ENCODE data around the gene OR52I1.

Gene OR52I1, protein sequence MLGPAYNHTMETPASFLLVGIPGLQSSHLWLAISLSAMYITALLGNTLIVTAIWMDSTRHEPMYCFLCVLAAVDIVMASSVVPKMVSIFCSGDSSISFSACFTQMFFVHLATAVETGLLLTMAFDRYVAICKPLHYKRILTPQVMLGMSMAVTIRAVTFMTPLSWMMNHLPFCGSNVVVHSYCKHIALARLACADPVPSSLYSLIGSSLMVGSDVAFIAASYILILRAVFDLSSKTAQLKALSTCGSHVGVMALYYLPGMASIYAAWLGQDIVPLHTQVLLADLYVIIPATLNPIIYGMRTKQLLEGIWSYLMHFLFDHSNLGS

DNA sequence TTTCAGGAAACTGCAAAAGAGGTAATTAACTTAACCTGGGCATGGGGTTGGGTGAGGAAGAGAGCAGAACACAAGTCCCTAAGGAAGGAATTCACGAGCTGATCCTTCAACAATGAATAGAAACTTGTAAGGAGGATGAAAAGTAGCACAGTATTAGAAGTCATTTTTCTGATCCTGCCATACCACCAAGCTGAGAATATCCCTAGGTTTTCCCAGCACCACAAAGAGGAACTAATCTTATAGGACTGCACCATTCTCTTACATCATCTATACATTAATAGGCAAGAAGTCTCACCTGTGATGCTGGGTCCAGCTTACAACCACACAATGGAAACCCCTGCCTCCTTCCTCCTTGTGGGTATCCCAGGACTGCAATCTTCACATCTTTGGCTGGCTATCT, at the start of gene OR52I1:
TSS of gene OR52I1 (plus strand) at position 301 of the 400 bp plus-strand sequence. CDS start at position 301, 0 bp downstream.
- peaks cover 2 to 14% of the 10 kb centered on the region in 2 donors for H3K36me3 ChIP-seq (ENCODE audit: control insufficient read depth in 2 of 2, insufficient read depth in 2 of 2, low read length in 2 of 2)
- H3K27ac ChIP-seq (ENCODE audit: low read depth in 2 of 2, low read length in 2 of 2): no peak within 1 kb of the TSS
- H3K9ac ChIP-seq (ENCODE audit: low read depth in 1 of 2, low read length in 2 of 2): no peak within 1 kb of the TSS
- no peaks in the 10 kb centered on the region for H3K9me3 ChIP-seq (ENCODE audit: control insufficient read depth in 2 of 2, low read length in 2 of 2)
- no peak within 1 kb of the TSS for H3K4me3 ChIP-seq (ENCODE audit: low read length in 2 of 2)
- no peaks in the 10 kb centered on the region for H3K4me1 ChIP-seq (ENCODE audit: control insufficient read depth in 2 of 2, insufficient read depth in 2 of 2, low read length in 2 of 2)
- no peaks in the 10 kb centered on the region for H3K27me3 ChIP-seq (ENCODE audit: control insufficient read depth in 2 of 2, insufficient read depth in 2 of 2, low read length in 2 of 2)

GRCh38 chr11:4544891-4545290, 48.9 kb upstream of the OR52I1 start, which contains the start of gene OR52M1:
OR52M1 (plus strand) TSS chr11:4545191; CDS start chr11:4545191, 0 bp downstream.
- Histone ChIP-seq H3K36me3 (ENCODE audit: control insufficient read depth in 2 of 2, insufficient read depth in 2 of 2, low read length in 2 of 2) (no peaks in the 10 kb centered on the region), H3K27ac (ENCODE audit: low read depth in 2 of 2, low read length in 2 of 2) (no peak within 1 kb of the TSS), H3K9me3 (ENCODE audit: control insufficient read depth in 2 of 2, low read length in 2 of 2) (no peaks in the 10 kb centered on the region), H3K27me3 (ENCODE audit: control insufficient read depth in 2 of 2, insufficient read depth in 2 of 2, low read length in 2 of 2) (no peaks in the 10 kb centered on the region), H3K9ac (ENCODE audit: low read depth in 1 of 2, low read length in 2 of 2) (no peak within 1 kb of the TSS), H3K4me1 (ENCODE audit: control insufficient read depth in 2 of 2, insufficient read depth in 2 of 2, low read length in 2 of 2) (peaks cover 0 to 3% of the 10 kb centered on the region in 2 donors), H3K4me3 (ENCODE audit: low read length in 2 of 2) (no peak within 1 kb of the TSS)

DNA sequence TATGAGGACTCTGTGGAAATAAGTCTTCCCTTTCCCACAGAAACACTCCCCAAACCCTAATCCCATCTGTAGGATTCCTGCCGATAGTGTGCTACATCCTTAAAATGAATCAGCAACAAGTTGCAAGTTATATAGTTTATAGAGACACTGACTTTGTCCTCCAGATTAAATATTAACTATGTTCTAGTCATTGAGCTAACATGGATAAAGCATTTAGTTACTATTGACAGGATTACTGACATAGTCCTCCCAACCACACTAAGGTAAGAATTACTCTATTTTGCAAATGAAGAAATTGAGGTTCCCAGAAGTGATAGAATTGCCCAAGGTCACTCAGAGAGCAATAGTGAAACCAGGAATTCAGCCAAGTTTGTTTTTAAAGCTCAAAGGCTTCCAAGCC, 47.0 kb upstream of the OR52I1 start:
- Histone ChIP-seq H3K36me3 (ENCODE audit: control insufficient read depth in 2 of 2, insufficient read depth in 2 of 2, low read length in 2 of 2) (no peaks in the 10 kb centered on the region), H3K27me3 (ENCODE audit: control insufficient read depth in 2 of 2, insufficient read depth in 2 of 2, low read length in 2 of 2) (no peaks in the 10 kb centered on the region), H3K9me3 (ENCODE audit: control insufficient read depth in 2 of 2, low read length in 2 of 2) (peaks cover 0 to 2% of the 10 kb centered on the region in 2 donors), H3K4me1 (ENCODE audit: control insufficient read depth in 2 of 2, insufficient read depth in 2 of 2, low read length in 2 of 2) (peaks cover 0 to 3% of the 10 kb centered on the region in 2 donors), H3K9ac (ENCODE audit: low read depth in 1 of 2, low read length in 2 of 2) (no peak overlapping the region), H3K4me3 (ENCODE audit: low read length in 2 of 2) (no peak overlapping the region), H3K27ac (ENCODE audit: low read depth in 2 of 2, low read length in 2 of 2) (no peak overlapping the region)

GRCh38 chr11:4547416-4547815, 46.4 kb upstream of the OR52I1 start:
- no peaks in the 10 kb centered on the region for H3K36me3 ChIP-seq (ENCODE audit: control insufficient read depth in 2 of 2, insufficient read depth in 2 of 2, low read length in 2 of 2)
- H3K9me3 ChIP-seq (ENCODE audit: control insufficient read depth in 2 of 2, low read length in 2 of 2): peaks cover 0 to 2% of the 10 kb centered on the region in 2 donors
- no peak overlapping the region for H3K27ac ChIP-seq (ENCODE audit: low read depth in 2 of 2, low read length in 2 of 2)
- no peak overlapping the region for H3K9ac ChIP-seq (ENCODE audit: low read depth in 1 of 2, low read length in 2 of 2)
- H3K4me3 ChIP-seq (ENCODE audit: low read length in 2 of 2): no peak overlapping the region
- H3K27me3 ChIP-seq (ENCODE audit: control insufficient read depth in 2 of 2, insufficient read depth in 2 of 2, low read length in 2 of 2): no peaks in the 10 kb centered on the region
- H3K4me1 ChIP-seq (ENCODE audit: control insufficient read depth in 2 of 2, insufficient read depth in 2 of 2, low read length in 2 of 2): peaks cover 0 to 3% of the 10 kb centered on the region in 2 donors

- no peak overlapping the region for H3K9ac ChIP-seq (ENCODE audit: low read depth in 1 of 2, low read length in 2 of 2)
- H3K4me3 ChIP-seq (ENCODE audit: low read length in 2 of 2): no peak overlapping the region
- H3K4me1 ChIP-seq (ENCODE audit: control insufficient read depth in 2 of 2, insufficient read depth in 2 of 2, low read length in 2 of 2): peaks cover 0 to 3% of the 10 kb centered on the region in 2 donors
- H3K27me3 ChIP-seq (ENCODE audit: control insufficient read depth in 2 of 2, insufficient read depth in 2 of 2, low read length in 2 of 2): no peaks in the 10 kb centered on the region
- no peak overlapping the region for H3K27ac ChIP-seq (ENCODE audit: low read depth in 2 of 2, low read length in 2 of 2)
- peaks cover 0 to 2% of the 10 kb centered on the region in 2 donors for H3K9me3 ChIP-seq (ENCODE audit: control insufficient read depth in 2 of 2, low read length in 2 of 2)
- no peaks in the 10 kb centered on the region for H3K36me3 ChIP-seq (ENCODE audit: control insufficient read depth in 2 of 2, insufficient read depth in 2 of 2, low read length in 2 of 2)
Measured at GRCh38 chr11:4551346-4551979, 42.4 kb upstream of the OR52I1 start.

DNA sequence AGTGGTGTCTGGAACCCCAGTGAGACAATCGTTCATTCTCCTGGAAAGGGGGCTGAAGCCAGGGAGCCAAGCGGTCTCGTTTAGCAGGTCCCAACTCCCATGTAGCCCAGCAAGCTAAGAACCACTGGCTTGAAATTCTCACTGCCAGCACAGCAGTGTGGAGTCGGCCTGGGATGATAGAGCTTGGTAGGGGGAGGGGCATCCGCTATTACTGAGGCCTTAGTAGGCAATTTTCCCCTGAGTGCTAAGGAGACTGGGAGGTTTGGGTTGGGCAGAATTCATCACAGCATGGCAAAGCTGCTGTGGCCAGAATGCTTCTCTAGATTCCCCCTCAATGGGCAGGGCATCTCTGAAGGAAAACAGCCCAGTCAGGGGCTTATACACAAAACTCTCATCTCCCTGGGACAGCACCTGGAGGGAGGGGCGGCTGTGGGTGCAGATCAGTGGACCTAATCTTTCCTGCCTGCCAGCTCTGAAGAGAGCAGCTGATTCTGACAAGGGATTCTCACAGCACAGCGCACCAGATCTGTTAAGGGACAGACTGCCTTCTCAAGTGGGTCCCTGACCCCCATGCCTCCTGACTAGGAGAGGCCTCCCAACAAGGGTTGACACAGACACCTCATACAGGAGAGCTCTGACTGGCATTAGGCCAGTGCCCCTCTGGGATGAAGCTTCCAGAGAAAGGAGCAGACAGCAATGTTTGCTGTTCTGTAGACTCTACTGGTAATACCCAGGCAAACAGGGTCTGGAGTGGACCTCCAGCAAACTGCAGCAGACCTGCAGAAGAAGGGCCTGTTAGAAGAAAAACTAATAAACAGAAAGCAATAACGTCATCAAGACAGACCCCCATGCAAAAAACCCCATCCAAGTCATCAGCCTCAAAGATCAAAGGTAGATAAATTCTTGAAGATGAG, 34.1 kb upstream of the OR52I1 start:
- Histone ChIP-seq H3K4me1 (ENCODE audit: control insufficient read depth in 2 of 2, insufficient read depth in 2 of 2, low read length in 2 of 2) (no peaks in the 10 kb centered on the region), H3K27me3 (ENCODE audit: control insufficient read depth in 2 of 2, insufficient read depth in 2 of 2, low read length in 2 of 2) (no peaks in the 10 kb centered on the region), H3K27ac (ENCODE audit: low read depth in 2 of 2, low read length in 2 of 2) (no peak overlapping the region), H3K4me3 (ENCODE audit: low read length in 2 of 2) (no peak overlapping the region), H3K9me3 (ENCODE audit: control insufficient read depth in 2 of 2, low read length in 2 of 2) (no peaks in the 10 kb centered on the region), H3K9ac (ENCODE audit: low read depth in 1 of 2, low read length in 2 of 2) (no peak overlapping the region), H3K36me3 (ENCODE audit: control insufficient read depth in 2 of 2, insufficient read depth in 2 of 2, low read length in 2 of 2) (no peaks in the 10 kb centered on the region)

DNA sequence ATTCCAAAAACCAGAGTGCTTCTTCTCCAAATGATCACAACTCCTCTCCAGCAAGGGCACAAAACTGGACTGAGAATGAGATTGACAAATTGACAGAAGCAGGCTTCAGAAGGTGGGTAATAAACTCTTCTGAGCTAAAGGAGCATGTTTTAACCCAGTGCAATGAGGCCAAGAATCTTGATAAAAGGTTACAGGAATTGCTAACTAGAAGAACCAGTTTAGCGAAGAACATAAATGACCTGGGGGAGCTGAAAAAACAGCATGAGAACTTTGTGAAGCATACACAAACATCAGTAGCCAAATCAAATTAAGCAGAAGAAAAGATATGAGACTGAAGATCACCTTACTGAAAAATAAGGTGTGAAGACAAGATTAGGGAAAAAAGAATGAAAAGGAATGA, 33.4 kb upstream of the OR52I1 start:
- H3K9me3 ChIP-seq (ENCODE audit: control insufficient read depth in 2 of 2, low read length in 2 of 2): no peaks in the 10 kb centered on the region
- H3K36me3 ChIP-seq (ENCODE audit: control insufficient read depth in 2 of 2, insufficient read depth in 2 of 2, low read length in 2 of 2): no peaks in the 10 kb centered on the region
- no peak overlapping the region for H3K4me3 ChIP-seq (ENCODE audit: low read length in 2 of 2)
- H3K9ac ChIP-seq (ENCODE audit: low read depth in 1 of 2, low read length in 2 of 2): no peak overlapping the region
- H3K27me3 ChIP-seq (ENCODE audit: control insufficient read depth in 2 of 2, insufficient read depth in 2 of 2, low read length in 2 of 2): no peaks in the 10 kb centered on the region
- no peak overlapping the region for H3K27ac ChIP-seq (ENCODE audit: low read depth in 2 of 2, low read length in 2 of 2)
- no peaks in the 10 kb centered on the region for H3K4me1 ChIP-seq (ENCODE audit: control insufficient read depth in 2 of 2, insufficient read depth in 2 of 2, low read length in 2 of 2)

DNA sequence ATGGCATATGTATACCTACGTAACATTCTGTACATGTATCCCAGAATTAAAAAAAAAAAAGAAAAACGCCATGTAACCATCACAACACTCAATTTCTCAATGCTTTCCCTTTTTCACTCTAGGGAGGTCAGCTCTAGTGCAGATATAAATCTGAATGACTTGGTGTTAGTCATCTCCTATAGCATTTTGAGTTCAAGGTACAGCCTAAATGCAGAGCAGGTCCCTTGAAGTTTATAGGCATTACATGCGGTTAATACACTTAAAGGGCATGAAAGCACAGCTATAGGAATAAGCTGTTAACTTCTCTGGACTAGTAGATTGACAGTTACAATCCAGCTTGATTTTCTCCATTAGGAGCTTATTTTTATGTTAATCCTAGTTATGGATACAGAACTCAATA, 28.5 kb upstream of the OR52I1 start:
- Histone ChIP-seq H3K9ac (ENCODE audit: low read depth in 1 of 2, low read length in 2 of 2) (no peak overlapping the region), H3K9me3 (ENCODE audit: control insufficient read depth in 2 of 2, low read length in 2 of 2) (no peaks in the 10 kb centered on the region), H3K36me3 (ENCODE audit: control insufficient read depth in 2 of 2, insufficient read depth in 2 of 2, low read length in 2 of 2) (no peaks in the 10 kb centered on the region), H3K27me3 (ENCODE audit: control insufficient read depth in 2 of 2, insufficient read depth in 2 of 2, low read length in 2 of 2) (no peaks in the 10 kb centered on the region), H3K4me3 (ENCODE audit: low read length in 2 of 2) (no peak overlapping the region), H3K4me1 (ENCODE audit: control insufficient read depth in 2 of 2, insufficient read depth in 2 of 2, low read length in 2 of 2) (no peaks in the 10 kb centered on the region), H3K27ac (ENCODE audit: low read depth in 2 of 2, low read length in 2 of 2) (no peak overlapping the region)

- Histone ChIP-seq H3K27ac (ENCODE audit: low read depth in 2 of 2, low read length in 2 of 2) (no peak overlapping the region), H3K9ac (ENCODE audit: low read depth in 1 of 2, low read length in 2 of 2) (no peak overlapping the region), H3K36me3 (ENCODE audit: control insufficient read depth in 2 of 2, insufficient read depth in 2 of 2, low read length in 2 of 2) (no peaks in the 10 kb centered on the region), H3K4me3 (ENCODE audit: low read length in 2 of 2) (no peak overlapping the region), H3K9me3 (ENCODE audit: control insufficient read depth in 2 of 2, low read length in 2 of 2) (no peaks in the 10 kb centered on the region), H3K27me3 (ENCODE audit: control insufficient read depth in 2 of 2, insufficient read depth in 2 of 2, low read length in 2 of 2) (no peaks in the 10 kb centered on the region), H3K4me1 (ENCODE audit: control insufficient read depth in 2 of 2, insufficient read depth in 2 of 2, low read length in 2 of 2) (no peaks in the 10 kb centered on the region)
Measured at GRCh38 chr11:4569075-4569474, 24.8 kb upstream of the OR52I1 start.

DNA sequence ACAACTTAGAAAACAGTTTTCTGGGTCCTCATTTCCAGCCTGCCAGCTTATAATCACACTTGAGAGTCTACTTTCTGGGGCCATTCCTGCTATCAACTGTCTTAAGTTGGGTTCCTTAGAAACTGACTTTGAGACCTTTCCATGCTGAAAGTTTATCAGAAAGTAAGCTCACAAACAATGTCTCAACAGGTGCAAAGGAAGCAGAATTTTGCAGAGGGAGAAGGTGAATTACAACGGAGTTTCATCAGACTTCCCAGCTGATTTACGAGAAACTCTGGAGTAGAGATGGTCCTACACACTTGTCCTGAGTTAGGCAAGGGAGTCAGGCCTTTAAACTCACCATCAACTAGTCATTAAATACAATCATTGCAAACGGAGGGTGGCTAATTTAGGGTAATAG, 17.0 kb upstream of the OR52I1 start:
- Histone ChIP-seq H3K4me3 (ENCODE audit: low read length in 2 of 2) (no peak overlapping the region), H3K27ac (ENCODE audit: low read depth in 2 of 2, low read length in 2 of 2) (no peak overlapping the region)

More for the DNA sequence above, 17.0 kb upstream of the OR52I1 start:
- Histone ChIP-seq H3K27me3 (ENCODE audit: control insufficient read depth in 2 of 2, insufficient read depth in 2 of 2, low read length in 2 of 2) (no peaks in the 10 kb centered on the region), H3K9me3 (ENCODE audit: control insufficient read depth in 2 of 2, low read length in 2 of 2) (no peaks in the 10 kb centered on the region), H3K36me3 (ENCODE audit: control insufficient read depth in 2 of 2, insufficient read depth in 2 of 2, low read length in 2 of 2) (no peaks in the 10 kb centered on the region), H3K4me1 (ENCODE audit: control insufficient read depth in 2 of 2, insufficient read depth in 2 of 2, low read length in 2 of 2) (no peaks in the 10 kb centered on the region), H3K9ac (ENCODE audit: low read depth in 1 of 2, low read length in 2 of 2) (no peak overlapping the region)

All from mucosa of rectum (tissue), 2 donors.